HG03442 (cell line): ENCODE measurements around the gene PAGR1.
A peak's percentile ranks its signal among the peaks of the same experiment; 100 is the strongest.
"Not testable (repeated sequence)": the region's sequence is repeated elsewhere in the genome, so short reads cannot be mapped to it uniquely, and the experiment has no call there.

Source experiments
- ATAC-seq: cut with Tn5 transposase; IDR thresholded peaks from one replicate; pipeline ENCODE4 v1.9.1; 2021; ENCODE audit warnings: mild to moderate bottlenecking, moderate library complexity; ENCODE audit not compliant: unreplicated experiment

PAGR1 gene

GRCh38 chr16:29811896-29812665, 3.9 kb upstream of the PAGR1 start, which contains the start of gene PRRT2:
TSS of gene PRRT2 (plus strand) at chr16:29812193. CDS start at chr16:29813055, 862 bp downstream.
- ATAC-seq, result no peak

GRCh38 chr16:29812754-29813643, 3.0 kb upstream of the PAGR1 start:
- ATAC-seq, result no peak

GRCh38 chr16:29813644-29814562, 2.0 kb upstream of the PAGR1 start:
- no peak for ATAC-seq

- ATAC-seq, result no peak
Measured at GRCh38 chr16:29814592-29814991, 1.4 kb upstream of the PAGR1 start.

- no peak for ATAC-seq
Measured at GRCh38 chr16:29815032-29815721, 775 bp upstream of the PAGR1 start.

GRCh38 chr16:29816694-29817441, 916 bp downstream of the PAGR1 start:
- peak; percentile 18 for ATAC-seq

GRCh38 chr16:29818082-29818481, 2.1 kb downstream of the PAGR1 start:
- ATAC-seq, result no peak

GRCh38 chr16:29819506-29819905, 3.6 kb downstream of the PAGR1 start:
- ATAC-seq, result no peak

- ATAC-seq, result no peak
Measured at GRCh38 chr16:29820271-29820701, 4.3 kb downstream of the PAGR1 start, which contains the start of gene MVP. TSS of gene MVP (plus strand) at chr16:29820462. CDS start at chr16:29830550, 10,088 bp downstream.

- no peak for ATAC-seq
Measured at GRCh38 chr16:29820730-29821642, 5.0 kb downstream of the PAGR1 start.

GRCh38 chr16:29821643-29822115, 5.7 kb downstream of the PAGR1 start:
- no peak for ATAC-seq

GRCh38 chr16:29824589-29825144, 8.7 kb downstream of the PAGR1 start:
- ATAC-seq, result no peak

GRCh38 chr16:29825145-29826044, 9.4 kb downstream of the PAGR1 start:
- ATAC-seq, result no peak

GRCh38 chr16:29826342-29826695, 10.4 kb downstream of the PAGR1 start:
- ATAC-seq, result no peak

GRCh38 chr16:29830774-29831173, 14.8 kb downstream of the PAGR1 start:
- no peak for ATAC-seq

- ATAC-seq, result no peak
Measured at GRCh38 chr16:29831490-29831889, 15.5 kb downstream of the PAGR1 start.

- not testable (repeated sequence) for ATAC-seq
Measured at GRCh38 chr16:29833219-29833618, 17.3 kb downstream of the PAGR1 start.
